ENCODE results near the gene NTN1. TPM values are rescaled to one million over a fixed set of nuclear protein-coding genes. Genes with fewer than 3 reads are reported as not detected.

Gene NTN1
- total RNA-seq, 2 donors from 2014 or later = 17.0 to 40.4 TPM

DNA sequence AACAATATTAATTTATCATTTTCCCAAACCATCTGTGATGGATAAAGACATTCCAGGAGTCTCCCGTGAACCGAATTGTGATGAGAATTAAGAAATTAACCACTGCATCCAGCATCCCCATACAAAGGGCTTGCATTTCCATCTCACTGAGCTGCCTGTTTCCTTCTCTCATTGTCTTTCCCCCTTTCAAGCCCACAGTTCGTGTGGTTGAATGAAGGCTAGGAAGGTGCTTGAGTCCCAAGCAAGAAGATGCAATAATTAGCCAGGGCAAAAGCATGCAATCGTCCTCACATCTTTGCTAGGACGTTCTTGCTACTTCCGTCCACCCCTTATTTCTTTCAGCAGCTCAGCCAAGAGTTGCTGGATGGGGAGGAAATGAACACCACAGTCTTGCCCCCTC is 146.1 kb downstream of the NTN1 start:
- peaks cover 2% of the 10 kb centered on the region for H3K4me1 ChIP-seq (ENCODE audit: control insufficient read depth, insufficient read depth, low read length)
- H3K9me3 ChIP-seq (ENCODE audit: control insufficient read depth, low read length) = no peaks in the 10 kb centered on the region
- peak overlapping the region; percentile 68 for H3K27ac ChIP-seq (ENCODE audit: low read depth, low read length)
- Mint-ChIP-seq H3K36me3 (ENCODE audit: low read depth) (peaks cover 48% of the 10 kb centered on the region), H3K27ac (no peak overlapping the region), H3K27me3 (ENCODE audit: insufficient read depth) (no peaks in the 10 kb centered on the region), H3K4me3 (no peak overlapping the region), H3K4me1 (peaks cover 26% of the 10 kb centered on the region), H3K9me3 (no peaks in the 10 kb centered on the region)
- WGBS, 2 experiments (ENCODE audit: insufficient coverage in 1 of 2, insufficient read length in 1 of 2) = 86 to 89% methylated on average over 5 to 6 of the region's 6 CpGs
- H3K4me3 ChIP-seq (ENCODE audit: low read length) = no peak overlapping the region
- no peak for DNase-seq
- peaks cover 49% of the 10 kb centered on the region for H3K36me3 ChIP-seq (ENCODE audit: control insufficient read depth, insufficient read depth, low read length)
- no peak overlapping the region for H3K9ac ChIP-seq (ENCODE audit: extremely low read depth, low read length, poor library complexity, severe bottlenecking)
- no peaks in the 10 kb centered on the region for H3K27me3 ChIP-seq (ENCODE audit: control insufficient read depth, insufficient read depth, low read length, poor library complexity, severe bottlenecking)
- TF ChIP-seq, protein P1, sequence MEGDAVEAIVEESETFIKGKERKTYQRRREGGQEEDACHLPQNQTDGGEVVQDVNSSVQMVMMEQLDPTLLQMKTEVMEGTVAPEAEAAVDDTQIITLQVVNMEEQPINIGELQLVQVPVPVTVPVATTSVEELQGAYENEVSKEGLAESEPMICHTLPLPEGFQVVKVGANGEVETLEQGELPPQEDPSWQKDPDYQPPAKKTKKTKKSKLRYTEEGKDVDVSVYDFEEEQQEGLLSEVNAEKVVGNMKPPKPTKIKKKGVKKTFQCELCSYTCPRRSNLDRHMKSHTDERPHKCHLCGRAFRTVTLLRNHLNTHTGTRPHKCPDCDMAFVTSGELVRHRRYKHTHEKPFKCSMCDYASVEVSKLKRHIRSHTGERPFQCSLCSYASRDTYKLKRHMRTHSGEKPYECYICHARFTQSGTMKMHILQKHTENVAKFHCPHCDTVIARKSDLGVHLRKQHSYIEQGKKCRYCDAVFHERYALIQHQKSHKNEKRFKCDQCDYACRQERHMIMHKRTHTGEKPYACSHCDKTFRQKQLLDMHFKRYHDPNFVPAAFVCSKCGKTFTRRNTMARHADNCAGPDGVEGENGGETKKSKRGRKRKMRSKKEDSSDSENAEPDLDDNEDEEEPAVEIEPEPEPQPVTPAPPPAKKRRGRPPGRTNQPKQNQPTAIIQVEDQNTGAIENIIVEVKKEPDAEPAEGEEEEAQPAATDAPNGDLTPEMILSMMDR (conservative IDR thresholded peaks at IDR 0.05) = no peak

GRCh38 chr17:9169116-9169515 is 147.8 kb downstream of the NTN1 start:
- no peaks in the 10 kb centered on the region for H3K9me3 Mint-ChIP-seq

GRCh38 chr17:9170336-9170735 is 149.0 kb downstream of the NTN1 start:
- H3K4me1 Mint-ChIP-seq = peaks cover 17% of the 10 kb centered on the region
- H3K36me3 Mint-ChIP-seq (ENCODE audit: low read depth) = peaks cover 41% of the 10 kb centered on the region
- H3K9me3 Mint-ChIP-seq = peaks cover 3% of the 10 kb centered on the region
- Histone ChIP-seq H3K27me3 (ENCODE audit: control insufficient read depth, insufficient read depth, low read length, poor library complexity, severe bottlenecking) (no peaks in the 10 kb centered on the region), H3K4me3 (ENCODE audit: low read length) (no peak overlapping the region), H3K9me3 (ENCODE audit: control insufficient read depth, low read length) (peaks cover 8% of the 10 kb centered on the region), H3K27ac (ENCODE audit: low read depth, low read length) (no peak overlapping the region), H3K4me1 (ENCODE audit: control insufficient read depth, insufficient read depth, low read length) (no peaks in the 10 kb centered on the region), H3K9ac (ENCODE audit: extremely low read depth, low read length, poor library complexity, severe bottlenecking) (no peak overlapping the region), H3K36me3 (ENCODE audit: control insufficient read depth, insufficient read depth, low read length) (peaks cover 36% of the 10 kb centered on the region)
- 89 to 97% methylated on average over 4 of the region's 4 CpGs for WGBS, 2 experiments (ENCODE audit: insufficient coverage in 1 of 2, insufficient read length in 1 of 2)
- TF ChIP-seq, protein P1 (conservative IDR thresholded peaks at IDR 0.05) = no peak
- H3K27ac Mint-ChIP-seq = no peak overlapping the region
- DNase-seq = no peak
- no peak overlapping the region for H3K4me3 Mint-ChIP-seq
- H3K27me3 Mint-ChIP-seq (ENCODE audit: insufficient read depth) = no peaks in the 10 kb centered on the region

More at GRCh38 chr17:9169116-9169515, 147.8 kb downstream of the NTN1 start:
- Histone ChIP-seq H3K27me3 (ENCODE audit: control insufficient read depth, insufficient read depth, low read length, poor library complexity, severe bottlenecking) (no peaks in the 10 kb centered on the region), H3K4me3 (ENCODE audit: low read length) (no peak overlapping the region), H3K27ac (ENCODE audit: low read depth, low read length) (no peak overlapping the region), H3K9me3 (ENCODE audit: control insufficient read depth, low read length) (peaks cover 4% of the 10 kb centered on the region), H3K4me1 (ENCODE audit: control insufficient read depth, insufficient read depth, low read length) (peaks cover 2% of the 10 kb centered on the region), H3K36me3 (ENCODE audit: control insufficient read depth, insufficient read depth, low read length) (peaks cover 48% of the 10 kb centered on the region), H3K9ac (ENCODE audit: extremely low read depth, low read length, poor library complexity, severe bottlenecking) (no peak overlapping the region)
- 88 to 92% methylated on average over 3 of the region's 3 CpGs for WGBS, 2 experiments (ENCODE audit: insufficient coverage in 1 of 2, insufficient read length in 1 of 2)
- Mint-ChIP-seq H3K27me3 (ENCODE audit: insufficient read depth) (no peaks in the 10 kb centered on the region), H3K27ac (no peak overlapping the region), H3K36me3 (ENCODE audit: low read depth) (peaks cover 45% of the 10 kb centered on the region), H3K4me3 (no peak overlapping the region), H3K4me1 (peaks cover 17% of the 10 kb centered on the region)
- no peak for DNase-seq
- TF ChIP-seq, protein P1 (conservative IDR thresholded peaks at IDR 0.05) = no peak
